Mucosa of stomach (tissue), 1 donor: ENCODE results near the gene PCDH1.
A peak's percentile ranks its signal among the peaks of the same experiment; 100 is the strongest.

Source experiments
- H3K27me3 ChIP-seq: one replicate; pipeline ENCODE4 v1.7.0; 2013; ENCODE audit warnings: mild to moderate bottlenecking, low read length; ENCODE audit not compliant: control insufficient read depth, insufficient read depth
- H3K36me3 ChIP-seq: one replicate; pipeline ENCODE4 v1.7.0; 2013; ENCODE audit warnings: low read length; ENCODE audit not compliant: control insufficient read depth, insufficient read depth
- H3K4me1 ChIP-seq: one replicate; pipeline ENCODE4 v1.7.0; 2013; ENCODE audit warnings: mild to moderate bottlenecking, low read length; ENCODE audit not compliant: control insufficient read depth, insufficient read depth
- H3K4me3 ChIP-seq: one replicate; pipeline ENCODE4 v1.7.0; 2013; ENCODE audit warnings: low read length
- H3K9ac ChIP-seq: one replicate; pipeline ENCODE4 v1.7.0; 2013; ENCODE audit warnings: mild to moderate bottlenecking, low read length, moderate library complexity
- H3K9me3 ChIP-seq: one replicate; pipeline ENCODE4 v1.7.0; 2013; ENCODE audit warnings: mild to moderate bottlenecking, low read length, moderate library complexity; ENCODE audit not compliant: control insufficient read depth
- donor health status: Pancreatic carcinoma.

The PCDH1 gene

GRCh38 chr5:141889282-141889871, 11.2 kb upstream of the PCDH1 start:
- no peaks in the 10 kb centered on the region for H3K4me1 ChIP-seq
- H3K4me3 ChIP-seq, result no peak overlapping the region
- H3K9me3 ChIP-seq, result no peaks in the 10 kb centered on the region
- no peaks in the 10 kb centered on the region for H3K36me3 ChIP-seq
- H3K9ac ChIP-seq, result no peak overlapping the region
- no peaks in the 10 kb centered on the region for H3K27me3 ChIP-seq

- Histone ChIP-seq H3K9ac (no peak overlapping the region), H3K9me3 (no peaks in the 10 kb centered on the region), H3K4me1 (peaks cover 38% of the 10 kb centered on the region), H3K36me3 (no peaks in the 10 kb centered on the region), H3K27me3 (peaks cover 19% of the 10 kb centered on the region), H3K4me3 (no peak overlapping the region)
Measured at GRCh38 chr5:141883892-141884318, 5.7 kb upstream of the PCDH1 start.

DNA sequence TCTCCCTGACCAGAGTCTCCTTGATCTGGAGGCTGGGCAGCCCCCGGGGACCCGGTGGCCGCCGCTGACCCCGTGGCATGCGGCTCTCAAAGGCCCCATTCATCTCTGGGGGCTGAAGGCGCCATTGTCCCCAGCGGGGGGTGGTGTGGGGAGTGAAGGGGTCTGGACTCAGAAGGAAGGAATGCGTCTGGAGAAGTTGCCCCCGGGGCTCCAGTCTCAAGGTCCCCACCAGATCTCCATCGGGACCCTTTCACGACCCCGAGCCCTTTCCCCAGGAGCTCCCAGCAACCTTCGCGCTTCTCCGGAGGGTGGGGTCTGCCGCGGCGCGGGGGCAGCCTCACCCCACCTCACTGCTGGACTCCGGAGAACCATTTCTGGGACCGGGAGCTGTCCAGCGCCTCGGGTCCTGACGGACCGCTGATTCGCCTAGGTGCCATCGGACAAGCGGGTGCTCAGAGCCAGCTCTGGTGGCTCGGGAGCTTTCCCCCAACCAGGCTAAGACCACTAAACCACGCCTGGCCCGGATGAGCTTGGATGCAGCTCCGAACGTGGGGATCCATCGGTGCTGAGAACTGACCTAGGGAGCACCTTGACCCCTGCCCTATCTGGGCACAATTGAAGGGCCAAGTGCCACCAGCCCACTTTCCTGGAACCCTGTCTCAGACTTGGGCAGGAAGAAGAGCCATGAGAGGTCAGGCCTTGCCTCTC, 5.1 kb upstream of the PCDH1 start:
- H3K9me3 ChIP-seq, result no peaks in the 10 kb centered on the region
- peaks cover 19% of the 10 kb centered on the region for H3K27me3 ChIP-seq
- peaks cover 43% of the 10 kb centered on the region for H3K4me1 ChIP-seq
- no peak overlapping the region for H3K4me3 ChIP-seq
- no peaks in the 10 kb centered on the region for H3K36me3 ChIP-seq
- no peak overlapping the region for H3K9ac ChIP-seq

- H3K9ac ChIP-seq, result no peak overlapping the region
- H3K4me3 ChIP-seq, result no peak overlapping the region
- H3K36me3 ChIP-seq, result no peaks in the 10 kb centered on the region
- H3K9me3 ChIP-seq, result no peaks in the 10 kb centered on the region
- peaks cover 45% of the 10 kb centered on the region for H3K4me1 ChIP-seq
- peaks cover 20% of the 10 kb centered on the region for H3K27me3 ChIP-seq
Measured at GRCh38 chr5:141882594-141883183, 4.5 kb upstream of the PCDH1 start.

DNA sequence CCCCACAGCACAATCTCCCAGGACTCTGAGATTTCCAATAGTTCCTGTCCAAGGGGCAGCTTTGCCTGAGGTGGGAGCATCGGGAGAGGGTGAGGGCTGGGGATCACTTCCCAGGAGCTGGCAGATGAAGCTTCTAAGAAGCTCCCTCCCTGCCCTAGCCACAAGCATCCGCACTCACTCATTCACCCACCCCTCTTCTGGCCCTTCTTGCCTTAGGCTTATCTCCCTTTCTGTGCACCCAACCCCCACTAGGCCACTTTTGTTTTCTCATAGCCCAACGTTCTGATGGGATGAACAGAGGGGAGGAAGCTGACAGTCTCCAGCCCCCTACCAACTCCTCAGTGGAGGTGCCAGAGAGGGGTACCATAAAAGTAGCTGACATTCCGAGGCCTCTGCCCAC, 3.7 kb upstream of the PCDH1 start:
- H3K36me3 ChIP-seq, result no peaks in the 10 kb centered on the region
- H3K4me3 ChIP-seq, result no peak overlapping the region
- H3K9me3 ChIP-seq, result no peaks in the 10 kb centered on the region
- no peak overlapping the region for H3K9ac ChIP-seq
- peaks cover 28% of the 10 kb centered on the region for H3K27me3 ChIP-seq
- H3K4me1 ChIP-seq, result peaks cover 46% of the 10 kb centered on the region

- Histone ChIP-seq H3K4me3 (no peak overlapping the region), H3K9me3 (no peaks in the 10 kb centered on the region), H3K36me3 (no peaks in the 10 kb centered on the region), H3K9ac (no peak overlapping the region), H3K4me1 (peaks cover 46% of the 10 kb centered on the region), H3K27me3 (peaks cover 35% of the 10 kb centered on the region)
Measured at GRCh38 chr5:141880961-141881801, 3.0 kb upstream of the PCDH1 start.

DNA sequence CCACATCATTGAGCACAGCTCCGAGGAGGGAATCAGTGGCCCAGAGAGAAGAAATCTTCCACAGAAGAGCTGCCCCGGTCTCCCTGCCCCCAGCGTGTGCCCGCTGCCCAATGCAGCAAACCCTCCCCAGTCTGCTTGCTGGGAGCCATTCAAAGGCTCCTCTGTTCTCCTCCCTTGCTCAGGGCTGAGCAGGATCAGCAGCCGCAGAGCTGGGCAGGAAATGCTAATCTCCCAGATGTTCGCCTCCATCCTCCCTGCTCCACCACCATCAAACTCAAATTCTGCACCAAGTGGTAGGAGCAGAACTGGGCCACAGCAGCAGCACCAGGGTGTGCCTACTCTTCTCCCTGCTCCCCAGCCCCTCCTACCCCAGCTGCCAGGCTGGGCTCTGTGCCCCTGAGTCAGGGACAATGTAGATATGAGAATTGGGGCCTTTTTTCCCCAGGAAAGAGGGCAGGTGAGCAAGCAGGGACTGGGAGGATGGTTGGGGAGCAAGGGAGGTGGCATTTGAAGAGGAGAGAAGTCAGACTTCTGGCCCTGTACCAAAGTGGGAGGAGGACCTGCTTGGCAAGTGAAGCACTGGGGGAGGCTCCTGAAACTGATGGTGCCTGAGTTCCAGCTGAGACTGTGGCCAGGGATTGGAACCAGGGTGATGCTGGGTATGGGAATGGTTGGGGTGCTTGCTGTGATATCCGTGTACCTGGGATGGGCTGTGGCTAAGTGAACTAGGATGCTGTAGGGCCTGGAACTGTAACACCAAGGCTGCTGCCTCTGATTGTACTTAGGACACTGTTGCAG, 1.9 kb upstream of the PCDH1 start:
- no peaks in the 10 kb centered on the region for H3K36me3 ChIP-seq
- H3K9me3 ChIP-seq, result no peaks in the 10 kb centered on the region
- no peak overlapping the region for H3K9ac ChIP-seq
- no peak overlapping the region for H3K4me3 ChIP-seq
- peaks cover 46% of the 10 kb centered on the region for H3K4me1 ChIP-seq
- H3K27me3 ChIP-seq, result peaks cover 37% of the 10 kb centered on the region

- Histone ChIP-seq H3K9me3 (no peaks in the 10 kb centered on the region), H3K4me1 (peaks cover 53% of the 10 kb centered on the region), H3K27me3 (peaks cover 37% of the 10 kb centered on the region), H3K36me3 (no peaks in the 10 kb centered on the region), H3K4me3 (no peak overlapping the region), H3K9ac (peak overlapping the region; percentile 73)
Measured at GRCh38 chr5:141879426-141879759, 1.2 kb upstream of the PCDH1 start.

DNA sequence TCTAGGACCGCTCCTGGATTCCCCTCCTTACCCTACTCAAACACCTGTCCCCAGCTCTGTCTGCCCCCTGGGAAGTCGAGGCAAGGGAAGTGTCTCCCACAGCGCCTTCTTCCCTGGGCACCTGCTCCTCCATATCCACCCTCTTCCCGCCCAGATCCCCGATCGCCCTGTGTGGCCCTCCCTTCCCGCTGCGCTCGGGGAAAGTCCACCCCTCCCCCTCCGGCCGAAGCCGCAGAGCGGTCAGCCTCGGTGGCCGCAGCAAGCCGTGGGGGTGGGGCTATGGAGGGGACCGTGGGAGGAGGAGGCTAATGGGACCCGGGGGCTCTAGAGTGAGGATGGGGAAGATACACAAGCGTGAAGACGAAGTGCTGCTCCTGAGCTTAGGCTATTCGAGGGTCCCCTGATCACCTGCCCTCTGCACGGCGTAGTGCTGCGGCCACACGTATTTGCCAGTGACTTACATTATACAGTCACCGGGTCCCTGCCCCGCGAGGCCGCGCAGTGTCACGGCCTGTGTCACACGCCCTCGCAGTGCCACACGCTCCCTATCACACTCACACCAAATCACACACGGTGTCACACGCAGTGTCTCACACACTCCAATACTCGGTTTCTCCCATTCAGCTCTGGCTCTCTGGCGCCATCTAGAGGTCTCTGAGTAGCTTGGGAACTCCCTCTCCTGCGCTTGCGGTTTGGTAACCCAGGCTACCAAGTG, 658 bp upstream of the PCDH1 start:
- H3K9ac ChIP-seq, result peak overlapping the region; percentile 73
- peaks cover 59% of the 10 kb centered on the region for H3K4me1 ChIP-seq
- H3K27me3 ChIP-seq, result peaks cover 36% of the 10 kb centered on the region
- no peaks in the 10 kb centered on the region for H3K36me3 ChIP-seq
- H3K4me3 ChIP-seq, result peak overlapping the region; percentile 78
- no peaks in the 10 kb centered on the region for H3K9me3 ChIP-seq

DNA sequence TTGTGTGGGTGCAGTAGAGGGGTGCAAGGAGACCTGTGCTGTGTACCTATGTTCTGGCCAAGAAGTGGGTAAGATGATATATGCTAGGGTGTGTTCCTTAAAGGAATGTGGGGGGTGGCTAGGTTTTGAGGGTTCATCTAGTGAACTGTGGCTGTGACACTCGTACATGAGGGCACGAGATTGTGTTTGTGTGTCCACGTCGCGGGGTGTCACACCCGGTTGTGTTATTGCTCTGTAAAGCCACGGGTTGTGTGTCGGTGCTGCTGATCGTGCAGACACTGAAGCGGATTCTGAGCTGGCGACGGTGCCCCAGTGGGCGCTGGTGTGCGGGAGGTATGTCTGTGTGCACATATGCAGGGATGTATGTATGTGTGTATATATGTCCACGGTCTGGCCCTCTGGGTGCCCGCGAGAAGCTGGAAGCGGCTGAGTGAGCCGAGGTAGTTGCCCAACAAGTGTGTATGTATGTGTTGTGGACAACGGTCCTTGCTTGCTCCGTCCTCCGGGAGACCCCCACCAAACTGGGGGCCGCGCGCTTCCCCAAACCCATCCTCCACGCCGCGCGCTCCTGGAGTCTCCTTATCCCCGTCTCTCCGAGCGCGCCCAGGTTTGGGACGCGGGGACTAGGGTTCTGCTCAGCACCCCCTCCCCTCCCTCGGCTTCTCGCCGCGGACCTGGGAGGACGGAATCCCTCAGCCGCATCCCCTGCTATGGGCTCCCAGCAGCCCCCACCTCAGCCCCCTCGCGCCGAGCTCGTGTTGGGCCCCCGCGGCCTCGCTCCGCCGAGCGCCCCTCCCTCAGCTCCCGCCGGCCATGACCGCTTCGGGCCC, 639 bp downstream of the PCDH1 start:
- H3K4me3 ChIP-seq, result peak overlapping the region; percentile 81
- H3K4me1 ChIP-seq, result peaks cover 61% of the 10 kb centered on the region
- peak overlapping the region; percentile 98 for H3K9ac ChIP-seq
- H3K36me3 ChIP-seq, result no peaks in the 10 kb centered on the region
- H3K27me3 ChIP-seq, result peaks cover 23% of the 10 kb centered on the region
- H3K9me3 ChIP-seq, result no peaks in the 10 kb centered on the region
